ACHN (cell line): ENCODE results near the gene LPCAT3.
"Not testable (repeated sequence)": the region's sequence is repeated elsewhere in the genome, so short reads cannot be mapped to it uniquely, and the experiment has no call there.

Source experiments
- DNase-seq: peaks from one replicate; pipeline ENCODE4 v3.0.0-alpha.2; 2015
- in situ Hi-C: cut with HindIII; loops from 2 replicates; pipeline ENCODE4 v1.10.0; 2017; ENCODE audit warnings: low sequenced_read_pairs, low pct_ligation_motif_present, low pct_unique_long_range_greater_than_20kb

Gene LPCAT3

GRCh38 chr12:7045913-7046312 lies 27.6 kb upstream of the LPCAT3 start:
- DNase-seq = no peak
- in situ Hi-C loops = no loop called here

GRCh38 chr12:7042842-7043241 lies 24.6 kb upstream of the LPCAT3 start:
- DNase-seq = peak; percentile 83
- in situ Hi-C loops = no loop called here

- no peak for DNase-seq
- in situ Hi-C loops = no loop called here
Measured at GRCh38 chr12:7039403-7039802, 21.1 kb upstream of the LPCAT3 start.

- no peak for DNase-seq
- in situ Hi-C loops = no loop called here
Measured at GRCh38 chr12:7038591-7038990, 20.3 kb upstream of the LPCAT3 start.

GRCh38 chr12:7037411-7037810 lies 19.1 kb upstream of the LPCAT3 start:
- DNase-seq, in situ Hi-C loops: not testable (repeated sequence)

GRCh38 chr12:7035463-7035862 lies 17.2 kb upstream of the LPCAT3 start:
- no peak for DNase-seq
- in situ Hi-C loops = no loop called here

GRCh38 chr12:7034464-7034863 lies 16.2 kb upstream of the LPCAT3 start:
- in situ Hi-C loops = no loop called here
- no peak for DNase-seq

GRCh38 chr12:7032990-7033389 lies 14.7 kb upstream of the LPCAT3 start:
- DNase-seq = no peak

GRCh38 chr12:7031306-7031705 lies 13.0 kb upstream of the LPCAT3 start:
- no peak for DNase-seq
- in situ Hi-C loops = no loop called here

More at GRCh38 chr12:7032990-7033389, 14.7 kb upstream of the LPCAT3 start:
- in situ Hi-C loops = no loop called here

GRCh38 chr12:7026854-7027253 lies 8.6 kb upstream of the LPCAT3 start:
- DNase-seq = no peak
- in situ Hi-C loops = no loop called here

GRCh38 chr12:7023114-7023513 lies 4.8 kb upstream of the LPCAT3 start:
- in situ Hi-C loops = no loop called here

GRCh38 chr12:7021956-7022355 lies 3.7 kb upstream of the LPCAT3 start:
- no peak for DNase-seq
- in situ Hi-C loops = no loop called here

More at GRCh38 chr12:7023114-7023513, 4.8 kb upstream of the LPCAT3 start:
- no peak for DNase-seq

- in situ Hi-C loops = no loop called here
- peak; percentile 22 for DNase-seq
Measured at GRCh38 chr12:7019043-7019569, 830 bp upstream of the LPCAT3 start.

GRCh38 chr12:7017870-7018349 lies 366 bp downstream of the LPCAT3 start:
- DNase-seq = no peak
- in situ Hi-C loops = no loop called here

- DNase-seq = no peak
- in situ Hi-C loops = no loop called here
Measured at GRCh38 chr12:7016958-7017571, 1.2 kb downstream of the LPCAT3 start.

- no peak for DNase-seq
- in situ Hi-C loops = no loop called here
Measured at GRCh38 chr12:7015555-7016370, 2.5 kb downstream of the LPCAT3 start.

- DNase-seq = no peak
- in situ Hi-C loops = no loop called here
Measured at GRCh38 chr12:7013101-7013500, 5.2 kb downstream of the LPCAT3 start.

GRCh38 chr12:7012024-7012607 lies 6.2 kb downstream of the LPCAT3 start:
- no peak for DNase-seq
- in situ Hi-C loops = no loop called here

GRCh38 chr12:7011398-7011797 lies 6.9 kb downstream of the LPCAT3 start:
- not testable (repeated sequence) for DNase-seq

More at GRCh38 chr12:7011398-7011797, 6.9 kb downstream of the LPCAT3 start:
- in situ Hi-C loops = not testable (repeated sequence)
